Motor neuron (in vitro differentiated cells): ENCODE results near the gene PUDP. TPM values are rescaled to one million over a fixed set of nuclear protein-coding genes. Genes with fewer than 3 reads are reported as not detected.
"Not testable (repeated sequence)": the region's sequence is repeated elsewhere in the genome, so short reads cannot be mapped to it uniquely, and the experiment has no call there.

ENCODE experiments used
- ATAC-seq, 8 experiments: fragments of 200-7000 bp; cut with Tn5 transposase; replicated peaks in 6 of 8; 2 replicates each; pipeline ENCODE4 v1.8.0; 2021; ENCODE audit warnings: mild to moderate bottlenecking in 8 of 8, moderate library complexity in 8 of 8
- H3K27ac ChIP-seq, 2 donors: fragments of 250-450 bp; sonication (Bioruptor Pico); 2 replicates each; pipeline ENCODE4 v1.9.0; 2021; ENCODE audit warnings: antibody characterized with exemption in 2 of 2, mild to moderate bottlenecking in 2 of 2, moderate library complexity in 1 of 2
- H3K4me1 ChIP-seq, 2 donors: fragments of 250-450 bp; sonication (Bioruptor Pico); replicated peaks in 1 of 2; 2 replicates each; pipeline ENCODE4 v1.6.1; 2021; ENCODE audit warnings: antibody characterized with exemption in 2 of 2, mild to moderate bottlenecking in 2 of 2, moderate library complexity in 1 of 2
- H3K4me3 ChIP-seq, 5 donors: fragments of 250-450 bp; sonication (Bioruptor Pico); 2 replicates each; pipeline ENCODE4 v1.9.0; 2021; ENCODE audit warnings: antibody characterized with exemption in 5 of 5, mild to moderate bottlenecking in 5 of 5, moderate library complexity in 4 of 5
- WGBS, 10 experiments: fragments of 450-650 bp; shearing (Covaris generic); methylation state at CpG; one replicate each; pipeline ENCODE4 v1.0.0; 2022; 5-methylcytosine and 5-hydroxymethylcytosine counted together
- in situ Hi-C, 9 experiments: fragments of 400-800 bp; cut with MboI; loops; one replicate each; pipeline ENCODE4 v1.15.0; 2021; ENCODE audit warnings: low sequenced_read_pairs in 9 of 9, low pct_unique_long_range_greater_than_20kb in 2 of 9; ENCODE audit not compliant: unreplicated experiment in 9 of 9
- total RNA-seq, 8 experiments: library from RNA; unstranded; fragments of 300-600 nt; gene quantifications; 2 replicates each; pipeline versions ENCODE4 v1.2.3 to v1.2.4, GENCODE V29; 2022

PUDP gene
- total RNA-seq, 8 experiments from 2014 or later = 5.4 to 17.7 (median 10.6) TPM

DNA sequence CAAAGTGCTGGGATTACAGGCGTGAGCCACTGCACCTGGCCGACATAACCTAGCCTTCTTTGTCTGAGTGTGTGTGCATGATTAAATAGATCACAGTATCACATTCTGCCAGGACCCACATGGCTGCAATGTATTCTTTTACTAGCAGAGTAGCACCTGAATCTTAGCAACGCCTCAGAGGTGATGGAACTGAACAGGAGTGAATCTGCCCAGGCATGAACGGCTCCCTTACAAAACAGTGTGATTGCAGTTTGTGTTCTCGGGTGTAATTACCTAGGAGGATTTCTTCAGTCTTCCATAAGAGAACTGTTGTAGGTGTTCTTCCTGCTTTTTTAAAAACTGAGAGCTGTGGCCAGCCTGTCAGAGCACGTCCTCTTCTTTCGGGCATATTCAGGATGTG lies 123.1 kb downstream of the PUDP start:
- H3K4me1 ChIP-seq = no peaks in the 10 kb centered on the region
- no peak for ATAC-seq
- WGBS, 10 experiments = 100% methylated on average over 2 of the region's 7 CpGs; no CpG with 5 or more reads in 9 of the 10 experiments
- in situ Hi-C loops = no loop called here
- no peak overlapping the region for H3K27ac ChIP-seq
- H3K4me3 ChIP-seq = no peak overlapping the region

DNA sequence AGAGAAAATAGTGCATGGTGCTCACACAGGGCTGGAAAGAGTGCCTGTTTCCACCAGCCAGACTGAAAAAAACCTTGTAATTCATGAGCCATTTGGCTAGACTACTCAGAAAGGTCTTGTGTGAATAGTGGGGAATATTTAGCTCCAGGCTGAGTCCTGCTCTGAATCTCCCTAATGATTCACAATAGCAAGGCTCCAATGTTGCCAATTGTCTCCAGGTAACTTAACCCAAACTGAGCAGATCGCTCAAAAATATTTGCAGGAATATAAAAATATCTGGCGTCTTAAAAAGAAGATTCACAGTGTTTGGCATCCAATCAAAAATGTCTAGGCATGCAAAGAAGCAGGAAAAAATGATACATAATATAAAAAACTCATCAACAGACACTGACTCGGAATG lies 125.0 kb downstream of the PUDP start:
- H3K4me1 ChIP-seq, H3K4me3 ChIP-seq, H3K27ac ChIP-seq, in situ Hi-C loops: not testable (repeated sequence)
- ATAC-seq = peak in 1 of 8 experiments; percentile 30
- WGBS, 10 experiments = 20 to 100% (median 48%) methylated on average over 1 to 3 of the region's 3 CpGs; no CpG with 5 or more reads in 5 of the 10 experiments

DNA sequence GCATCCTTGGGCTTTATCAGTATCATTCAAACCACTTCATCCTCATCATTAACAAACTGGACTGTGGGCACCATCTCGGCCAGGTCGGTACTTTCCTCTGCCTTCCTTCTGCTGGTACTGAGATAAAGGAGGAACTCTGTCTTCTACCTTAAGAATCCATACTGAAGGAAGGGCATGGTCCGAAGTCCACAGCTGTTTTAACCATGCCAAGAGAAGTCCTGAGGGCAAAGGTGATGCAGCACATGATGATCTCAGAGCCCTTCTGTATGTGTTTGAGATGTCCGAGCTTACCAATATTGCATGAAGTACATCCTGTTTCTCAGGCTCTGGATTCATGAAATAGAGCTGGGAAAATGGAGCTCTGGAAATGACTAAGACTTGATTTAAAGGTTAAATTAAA lies 126.0 kb downstream of the PUDP start:
- in situ Hi-C loops = no loop called here
- 91 to 100% (median 96%) methylated on average over 1 to 4 of the region's 4 CpGs; no CpG with 5 or more reads in 6 of the 10 experiments for WGBS, 10 experiments

DNA sequence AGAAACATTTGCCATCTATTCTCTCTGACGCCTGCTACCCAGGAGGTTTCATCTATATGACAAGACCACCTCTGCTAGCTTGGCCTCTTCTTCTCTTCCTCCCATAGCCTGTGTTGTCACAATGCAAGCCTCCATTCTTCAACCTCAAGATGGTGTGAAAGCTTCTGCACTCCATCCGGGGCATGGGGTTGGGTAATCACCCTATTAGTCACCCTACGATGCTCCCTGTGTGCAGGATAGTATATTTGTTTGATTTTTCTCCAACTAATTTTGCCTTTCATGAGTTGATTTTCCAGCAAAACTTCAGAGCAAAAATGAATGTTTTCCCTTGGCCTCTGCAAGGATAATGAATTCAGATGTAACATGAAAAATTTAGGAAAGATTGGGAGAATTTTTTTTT lies 128.4 kb downstream of the PUDP start:
- ATAC-seq = no peak
- H3K4me3 ChIP-seq = no peak overlapping the region
- in situ Hi-C loops = no loop called here
- WGBS, 10 experiments = 90 to 100% (median 100%) methylated on average over 1 to 3 of the region's 3 CpGs; no CpG with 5 or more reads in 6 of the 10 experiments
- H3K4me1 ChIP-seq = no peaks in the 10 kb centered on the region
- H3K27ac ChIP-seq = no peak overlapping the region

More for the DNA sequence above, 126.0 kb downstream of the PUDP start:
- Histone ChIP-seq H3K27ac (no peak overlapping the region), H3K4me1 (no peaks in the 10 kb centered on the region), H3K4me3 (no peak overlapping the region)
- ATAC-seq = no peak

- ATAC-seq = not testable (repeated sequence)
- 80 to 100% methylated on average over 1 of the region's 8 CpGs; no CpG with 5 or more reads in 8 of the 10 experiments for WGBS, 10 experiments
These were observed 135.6 kb downstream of the PUDP start for GRCh38 chrX:7012262-7012834.

DNA sequence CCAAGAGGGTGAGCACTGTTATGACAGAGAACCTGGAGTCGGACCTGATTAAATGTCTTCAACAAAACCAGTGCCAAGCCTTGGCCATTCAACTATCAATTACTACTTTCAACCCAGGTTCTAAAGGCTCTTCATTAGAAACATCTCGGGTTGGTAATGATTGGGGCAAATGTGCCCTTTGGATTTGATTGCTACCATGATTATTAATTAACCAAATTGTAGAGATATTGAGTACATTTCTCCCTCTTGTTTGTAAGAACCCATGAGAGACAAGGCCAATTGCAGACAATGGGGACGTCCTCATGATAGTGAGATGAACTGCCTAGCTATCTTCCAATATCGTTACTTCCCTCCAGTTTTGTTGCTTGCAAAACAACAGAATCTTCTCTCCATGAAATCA lies 137.1 kb downstream of the PUDP start:
- in situ Hi-C loops, H3K27ac ChIP-seq, ATAC-seq, H3K4me1 ChIP-seq, H3K4me3 ChIP-seq: not testable (repeated sequence)
- 60 to 100% (median 82%) methylated on average over 2 to 3 of the region's 4 CpGs; no CpG with 5 or more reads in 6 of the 10 experiments for WGBS, 10 experiments

More at GRCh38 chrX:7012262-7012834, 135.6 kb downstream of the PUDP start:
- in situ Hi-C loops, H3K4me3 ChIP-seq, H3K4me1 ChIP-seq, H3K27ac ChIP-seq: not testable (repeated sequence)

- ATAC-seq, H3K27ac ChIP-seq, in situ Hi-C loops, H3K4me1 ChIP-seq, H3K4me3 ChIP-seq: not testable (repeated sequence)
These were observed 140.6 kb downstream of the PUDP start for GRCh38 chrX:7007328-7007727.

Other genes with a start within 250 kb of the PUDP start
- gene STS, start 441 bp downstream of the PUDP start, total RNA-seq = 10 to 100 TPM in 3 of 8 experiments, 1 to 10 TPM in 5; 2.9 to 41.0 (median 7.4) TPM